GM10266 (cell line): ENCODE data around the gene DYRK2.
"Not testable (repeated sequence)": the region's sequence is repeated elsewhere in the genome, so short reads cannot be mapped to it uniquely, and the experiment has no call there.

Experiments used
- DNase-seq: peaks from one replicate; pipeline ENCODE4 v3.0.0; 2012; ENCODE audit errors: extremely low spot score
- CTCF ChIP-seq: IDR thresholded peaks from 2 replicates; pipeline ENCODE4 v1.5.1; 2012; ENCODE audit warnings: mild to moderate bottlenecking, low read depth; ENCODE audit not compliant: control insufficient read depth, insufficient read depth; ENCODE audit errors: missing control alignments

The DYRK2 gene

GRCh38 chr12:67667276-67668073 lies 18.9 kb downstream of the DYRK2 start:
- no peak for DNase-seq
- no peak for TF ChIP-seq CTCF

- no peak for DNase-seq
- no peak for TF ChIP-seq CTCF
These were observed 20.8 kb downstream of the DYRK2 start for GRCh38 chr12:67669217-67669933.

GRCh38 chr12:67669934-67670631 lies 21.5 kb downstream of the DYRK2 start:
- no peak for TF ChIP-seq CTCF
- no peak for DNase-seq

- DNase-seq, result no peak
- no peak for TF ChIP-seq CTCF
These were observed 22.9 kb downstream of the DYRK2 start for GRCh38 chr12:67671419-67671818.

- TF ChIP-seq CTCF, result no peak
- DNase-seq, result no peak
These were observed 23.3 kb downstream of the DYRK2 start for GRCh38 chr12:67671892-67672291.

- DNase-seq, result not testable (repeated sequence)
These were observed 24.0 kb downstream of the DYRK2 start for GRCh38 chr12:67672507-67672906.

- DNase-seq, result not testable (repeated sequence)
These were observed 25.0 kb downstream of the DYRK2 start for GRCh38 chr12:67673509-67673908.

- DNase-seq, result no peak
- TF ChIP-seq CTCF, result no peak
These were observed 25.9 kb downstream of the DYRK2 start for GRCh38 chr12:67674417-67674816.
